NCI-H526 treated with DMSO at 0.1 percent for 48 hours (cell line): ENCODE measurements around the gene WDR31.

Experiments used
- DNase-seq: peaks from one replicate; lab custom pipeline; 2025; lab: John Stamatoyannopoulos, UW

Gene WDR31

GRCh38 chr9:113341712-113342410, 1.8 kb upstream of the WDR31 start:
- no peak for DNase-seq

DNA sequence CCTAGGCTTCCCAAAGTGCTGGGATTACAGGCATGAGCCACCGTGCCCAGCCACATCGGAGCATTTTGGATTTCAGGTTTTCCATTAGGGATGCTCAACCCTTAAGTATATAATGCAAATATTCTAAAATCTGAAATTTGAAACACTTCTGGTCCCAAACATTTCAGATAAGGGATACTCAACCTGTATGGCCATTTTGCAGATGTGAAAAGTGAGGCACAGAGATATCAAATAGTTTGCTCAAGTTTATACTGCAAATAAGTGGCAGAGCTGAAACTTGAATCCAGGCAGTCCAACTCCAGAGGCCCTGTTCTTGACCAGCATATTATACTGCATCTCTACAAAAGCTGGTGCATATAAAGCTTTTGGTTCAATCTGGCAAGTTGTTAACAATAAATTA, 2.4 kb downstream of the WDR31 start:
- no peak for DNase-seq

- no peak for DNase-seq
These were observed 8.3 kb downstream of the WDR31 start for GRCh38 chr9:113331780-113332179.

DNA sequence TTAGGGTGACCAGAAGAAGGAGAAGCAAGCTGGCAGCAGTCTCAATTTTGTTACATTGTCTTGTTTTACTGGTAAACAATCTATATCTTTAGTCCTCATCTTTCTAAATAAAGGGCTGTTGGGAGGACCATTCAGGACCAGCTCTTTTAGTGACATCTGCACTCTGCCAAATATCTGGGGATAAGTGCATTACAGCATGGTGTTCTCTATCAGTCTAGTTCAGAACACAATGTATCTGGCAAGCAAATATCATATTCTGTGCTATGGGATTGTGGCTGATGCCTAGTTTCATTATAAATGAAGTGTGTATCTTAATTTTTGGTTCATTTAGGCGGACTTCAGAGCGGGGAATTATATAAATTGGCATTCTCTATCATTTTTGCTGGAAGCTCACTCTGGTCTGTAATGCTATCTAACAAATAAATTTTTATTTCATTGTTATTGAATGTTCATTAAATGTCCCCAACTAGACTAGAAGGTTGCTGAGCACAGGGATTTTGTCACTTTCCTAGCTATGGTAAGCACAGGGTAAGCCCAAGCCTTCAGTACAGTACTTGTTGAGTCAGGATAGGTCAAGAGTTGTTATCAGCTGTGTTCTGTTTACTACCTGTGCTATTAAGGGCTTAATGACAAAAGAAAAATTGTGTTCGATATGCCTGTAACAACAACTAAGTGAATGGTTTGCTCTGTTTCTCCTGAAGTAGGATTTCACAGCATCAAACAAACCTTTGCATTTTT, 11.9 kb downstream of the WDR31 start:
- DNase-seq, result no peak

DNA sequence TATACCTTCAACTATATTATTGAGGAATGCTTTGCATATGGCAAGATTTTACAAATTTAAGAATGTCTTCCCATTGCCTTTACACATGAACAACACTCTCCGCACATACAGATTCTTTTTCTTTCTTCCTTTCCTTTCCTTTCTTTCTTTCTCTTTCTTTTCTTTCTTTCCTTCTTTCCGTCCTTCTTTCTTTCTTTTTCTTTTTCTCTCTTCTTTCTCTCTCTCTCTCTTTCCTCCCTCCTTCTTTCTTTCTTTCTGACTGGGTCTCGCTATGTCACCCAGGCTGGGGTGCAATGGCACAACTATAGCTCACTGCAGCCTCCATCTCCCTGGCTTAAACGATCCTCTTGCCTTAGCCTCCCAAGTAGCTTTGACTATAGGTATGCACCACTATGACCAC, 13.8 kb downstream of the WDR31 start:
- DNase-seq, result no peak

DNA sequence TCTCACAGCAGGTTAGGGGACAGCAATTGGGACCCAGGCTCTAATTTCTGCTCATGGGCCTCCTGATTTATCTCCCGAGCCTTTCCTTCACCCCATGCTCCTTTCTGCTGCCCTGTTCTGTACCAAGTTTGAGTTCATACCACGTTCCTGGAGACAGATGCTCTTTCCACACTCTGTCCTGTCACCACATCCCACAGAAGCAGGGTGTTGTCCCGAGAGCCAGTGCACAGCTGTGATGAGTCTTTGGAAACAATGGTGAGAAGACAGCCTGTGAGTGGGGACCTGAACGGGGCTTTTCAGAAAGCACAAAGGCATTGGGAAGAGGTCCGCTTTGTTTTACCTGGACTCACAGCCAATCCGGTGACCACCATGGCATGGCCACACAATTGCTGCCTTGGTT, 17.4 kb downstream of the WDR31 start:
- DNase-seq, result no peak

DNA sequence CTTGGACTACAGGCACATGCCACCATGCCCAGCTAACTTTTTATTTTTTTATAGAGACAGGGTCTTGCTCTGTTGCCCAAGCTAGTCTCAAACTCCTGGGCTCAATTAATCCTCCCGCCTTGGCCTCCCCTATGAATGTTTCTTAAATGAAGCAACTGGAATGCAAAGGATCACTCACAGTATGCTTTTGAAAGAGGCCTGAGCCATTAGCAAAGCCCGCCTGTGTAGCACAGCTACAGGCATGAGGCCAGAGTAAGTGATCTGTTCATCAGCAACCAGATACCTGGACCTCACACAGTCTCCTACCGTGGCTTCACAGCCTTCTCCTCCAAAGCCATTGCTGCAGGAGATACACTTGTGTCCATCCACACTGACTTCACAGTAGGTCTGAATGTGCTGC, 20.0 kb downstream of the WDR31 start:
- no peak for DNase-seq

GRCh38 chr9:113319054-113319453, 21.0 kb downstream of the WDR31 start:
- DNase-seq, result no peak

- DNase-seq, result no peak
These were observed 22.3 kb downstream of the WDR31 start for GRCh38 chr9:113317777-113318176.

GRCh38 chr9:113316030-113316429, 24.0 kb downstream of the WDR31 start:
- no peak for DNase-seq

- no peak for DNase-seq
These were observed 24.8 kb downstream of the WDR31 start for GRCh38 chr9:113315231-113315630.

DNA sequence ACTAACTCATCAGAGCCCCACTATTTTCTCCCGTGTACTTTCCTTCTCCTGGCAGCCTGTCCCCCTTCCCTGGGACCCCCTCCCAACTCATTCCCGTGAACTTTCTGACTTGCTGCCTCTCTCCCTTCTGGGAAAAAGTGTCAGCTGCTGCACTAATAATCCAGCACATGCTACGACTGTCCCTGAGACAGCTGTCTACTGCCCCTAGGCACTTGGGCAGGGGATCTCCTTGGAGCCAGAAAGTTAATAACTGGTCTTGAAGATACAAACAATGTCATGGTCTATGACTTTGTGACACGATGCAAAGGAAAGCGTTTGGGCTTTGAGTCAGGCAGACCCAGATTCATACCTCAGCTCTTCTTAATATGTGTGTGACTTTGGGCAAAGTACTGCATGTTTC, 26.8 kb downstream of the WDR31 start:
- DNase-seq, result no peak

GRCh38 chr9:113311961-113312360, 28.1 kb downstream of the WDR31 start:
- DNase-seq, result no peak

GRCh38 chr9:113310538-113310937, 29.5 kb downstream of the WDR31 start:
- DNase-seq, result no peak

- DNase-seq, result no peak
These were observed 30.8 kb downstream of the WDR31 start for GRCh38 chr9:113309204-113309813.

- DNase-seq, result no peak
These were observed 32.6 kb downstream of the WDR31 start for GRCh38 chr9:113307396-113307975.

GRCh38 chr9:113306566-113306965, 33.5 kb downstream of the WDR31 start:
- DNase-seq, result no peak

DNA sequence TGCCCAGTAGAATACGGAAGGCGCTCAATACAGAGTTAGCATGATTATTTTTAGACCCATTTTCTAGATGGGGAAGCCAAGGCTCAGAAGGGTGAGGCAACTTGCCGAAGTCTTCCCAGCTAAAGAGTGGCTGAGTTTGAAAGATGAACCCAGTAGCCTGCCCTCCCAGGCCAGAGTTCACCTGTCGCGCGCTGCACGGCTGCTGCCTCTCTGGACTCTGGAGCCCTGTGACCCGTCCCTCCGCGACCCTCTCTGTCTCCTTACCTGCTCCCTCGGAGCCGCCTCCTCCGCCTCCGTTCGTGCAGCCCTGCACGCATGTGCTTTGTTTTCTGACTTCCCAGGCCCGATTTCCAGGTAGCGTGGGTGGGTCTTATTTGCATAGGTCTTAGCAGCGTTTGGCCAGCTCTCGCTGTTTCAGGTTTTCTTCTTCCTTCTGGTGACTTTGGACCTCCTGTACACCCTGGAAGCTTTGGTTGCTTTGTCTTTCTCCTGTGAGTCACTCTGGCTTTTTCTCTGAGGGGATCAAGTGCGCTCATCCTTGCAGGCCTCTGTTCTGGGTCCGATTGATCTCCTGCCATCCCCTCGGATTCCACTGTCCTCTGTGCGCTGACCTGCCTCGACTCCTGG, 37.2 kb downstream of the WDR31 start, which contains the start of gene RNF183:
Gene RNF183 (minus strand): TSS at position 585 of the 627 bp plus-strand sequence. CDS start 5,192 bp downstream, outside the sequence.
- DNase-seq, result no peak

DNA sequence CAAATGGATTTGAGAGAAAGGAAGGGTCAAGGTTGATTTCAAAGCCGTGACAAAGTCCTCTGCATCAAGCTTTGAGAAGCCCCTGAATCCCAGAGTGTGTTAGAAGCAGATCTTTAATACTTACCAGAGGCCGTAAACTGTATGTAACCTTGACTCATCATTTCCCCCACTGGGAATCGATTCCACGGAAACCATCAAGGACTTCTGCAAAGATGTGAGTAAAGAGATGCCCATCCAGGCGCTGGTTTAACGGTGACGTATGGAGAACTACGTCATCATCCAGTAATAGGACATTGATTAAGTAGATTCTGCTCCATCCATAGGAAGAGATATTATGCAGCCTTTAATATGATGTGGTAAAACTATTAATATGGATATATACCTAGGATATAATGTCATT, 38.5 kb downstream of the WDR31 start:
- no peak for DNase-seq

DNA sequence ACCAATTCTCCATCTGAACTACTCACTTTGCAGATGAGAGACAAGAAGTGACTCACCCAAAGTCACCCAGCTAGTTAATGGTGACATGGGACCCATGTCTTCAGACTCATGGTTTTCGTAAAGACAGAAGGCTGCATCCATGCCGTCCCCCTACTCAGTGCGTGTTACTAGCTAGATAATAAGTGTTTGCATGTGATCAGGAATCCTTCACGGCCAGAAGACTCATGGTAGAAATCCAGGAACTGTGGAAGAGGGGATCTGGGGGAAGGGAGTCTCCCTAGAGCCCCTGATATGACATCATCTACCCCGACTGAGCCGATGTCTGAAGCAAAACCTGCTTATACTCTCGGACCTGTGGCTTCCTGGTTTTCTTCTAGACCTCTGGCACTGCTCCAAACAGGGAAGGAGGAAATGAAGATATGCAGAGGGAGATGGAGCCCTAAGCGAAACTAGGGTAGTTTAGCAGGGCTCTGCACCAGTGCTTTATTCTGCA, 40.2 kb downstream of the WDR31 start:
- DNase-seq, result no peak

- no peak for DNase-seq
These were observed 40.9 kb downstream of the WDR31 start for GRCh38 chr9:113298924-113299770.
